Parathyroid adenoma (tissue), 2 donors: Measurements from ENCODE around the gene KRTAP10-4.
"Not testable (repeated sequence)": the region's sequence is repeated elsewhere in the genome, so short reads cannot be mapped to it uniquely, and the experiment has no call there.

Experiments used
- H2AFZ ChIP-seq: fragments of 300-600 bp; sonication (generic); one replicate; pipeline ENCODE4 v1.7.0; 2017; ENCODE audit warnings: antibody characterized with exemption, mild to moderate bottlenecking
- H3K27ac ChIP-seq: fragments of 300-600 bp; sonication (generic); one replicate; pipeline ENCODE4 v1.7.0; 2017
- H3K27me3 ChIP-seq: fragments of 300-600 bp; sonication (generic); one replicate; pipeline ENCODE4 v1.7.0; 2017; ENCODE audit warnings: low read length; ENCODE audit not compliant: control insufficient read depth, insufficient read depth
- H3K36me3 ChIP-seq: fragments of 300-600 bp; sonication (generic); one replicate; pipeline ENCODE4 v1.7.0; 2017; ENCODE audit warnings: low read length; ENCODE audit not compliant: control insufficient read depth, insufficient read depth
- H3K4me1 ChIP-seq: fragments of 300-600 bp; sonication (generic); one replicate; pipeline ENCODE4 v1.7.0; 2017; ENCODE audit warnings: control low read depth
- H3K4me2 ChIP-seq: fragments of 300-600 bp; sonication (generic); one replicate; pipeline ENCODE4 v1.7.0; 2017; ENCODE audit warnings: low read length
- H3K4me3 ChIP-seq: fragments of 300-600 bp; sonication (generic); one replicate; pipeline ENCODE4 v1.7.0; 2017; ENCODE audit warnings: low read depth, low read length
- H3K79me2 ChIP-seq: fragments of 300-600 bp; sonication (generic); one replicate; pipeline ENCODE4 v1.7.0; 2017; ENCODE audit warnings: control low read depth
- H3K9ac ChIP-seq: fragments of 300-600 bp; sonication (generic); one replicate; pipeline ENCODE4 v1.7.0; 2017; ENCODE audit warnings: mild to moderate bottlenecking
- H3K9me3 ChIP-seq: fragments of 300-600 bp; sonication (generic); one replicate; pipeline ENCODE4 v1.7.0; 2017; ENCODE audit warnings: low read length; ENCODE audit not compliant: control insufficient read depth
- CTCF ChIP-seq: fragments of 300-600 bp; sonication (generic); IDR thresholded peaks from one replicate; pipeline ENCODE4 v1.7.0; 2017; ENCODE audit warnings: antibody characterized with exemption, mild to moderate bottlenecking
- donor health status: primary hyperparathyroidism.

KRTAP10-4 gene

GRCh38 chr21:44557491-44558328, 15.8 kb upstream of the KRTAP10-4 start:
- no peak for TF ChIP-seq CTCF
- Histone ChIP-seq H3K27me3 (no peaks in the 10 kb centered on the region), H3K9me3 (no peaks in the 10 kb centered on the region), H2AFZ (no peak overlapping the region), H3K27ac (no peak overlapping the region), H3K4me2 (no peak overlapping the region), H3K36me3 (no peaks in the 10 kb centered on the region), H3K4me1 (no peaks in the 10 kb centered on the region), H3K9ac (no peak overlapping the region), H3K4me3 (no peak overlapping the region), H3K79me2 (no peaks in the 10 kb centered on the region)

- H3K9me3 ChIP-seq, H3K79me2 ChIP-seq, H3K27me3 ChIP-seq, H3K4me1 ChIP-seq, H3K4me3 ChIP-seq, H3K9ac ChIP-seq, H3K36me3 ChIP-seq, H3K4me2 ChIP-seq, H2AFZ ChIP-seq, H3K27ac ChIP-seq: not testable (repeated sequence)
Measured at GRCh38 chr21:44558329-44558675, 15.2 kb upstream of the KRTAP10-4 start.

GRCh38 chr21:44558695-44559094, 14.8 kb upstream of the KRTAP10-4 start, which contains the start of gene KRTAP10-3:
Gene KRTAP10-3 (minus strand): TSS chr21:44558795. CDS start chr21:44558715, 80 bp downstream.
- no peaks in the 10 kb centered on the region for H3K9me3 ChIP-seq
- H3K79me2 ChIP-seq = no peaks in the 10 kb centered on the region
- no peak within 1 kb of the TSS for H3K9ac ChIP-seq
- H2AFZ ChIP-seq = no peak within 1 kb of the TSS
- no peaks in the 10 kb centered on the region for H3K36me3 ChIP-seq
- H3K27me3 ChIP-seq = no peaks in the 10 kb centered on the region
- H3K27ac ChIP-seq = no peak within 1 kb of the TSS
- no peak for TF ChIP-seq CTCF
- H3K4me1 ChIP-seq = no peaks in the 10 kb centered on the region
- no peak within 1 kb of the TSS for H3K4me2 ChIP-seq
- no peak within 1 kb of the TSS for H3K4me3 ChIP-seq

- no peak overlapping the region for H3K9ac ChIP-seq
- no peak for TF ChIP-seq CTCF
- H3K4me2 ChIP-seq = no peak overlapping the region
- no peaks in the 10 kb centered on the region for H3K79me2 ChIP-seq
- no peaks in the 10 kb centered on the region for H3K36me3 ChIP-seq
- no peaks in the 10 kb centered on the region for H3K9me3 ChIP-seq
- H3K27me3 ChIP-seq = no peaks in the 10 kb centered on the region
- H3K4me3 ChIP-seq = no peak overlapping the region
- H2AFZ ChIP-seq = no peak overlapping the region
- no peaks in the 10 kb centered on the region for H3K4me1 ChIP-seq
- no peak overlapping the region for H3K27ac ChIP-seq
Measured at GRCh38 chr21:44564099-44564498, 9.4 kb upstream of the KRTAP10-4 start.

- Histone ChIP-seq H3K27ac (no peak overlapping the region), H3K27me3 (no peaks in the 10 kb centered on the region), H3K79me2 (no peaks in the 10 kb centered on the region), H3K9me3 (no peaks in the 10 kb centered on the region), H3K4me1 (no peaks in the 10 kb centered on the region), H3K4me3 (no peak overlapping the region), H3K9ac (no peak overlapping the region), H2AFZ (no peak overlapping the region), H3K36me3 (no peaks in the 10 kb centered on the region), H3K4me2 (no peak overlapping the region)
- TF ChIP-seq CTCF = no peak
Measured at GRCh38 chr21:44564886-44565598, 8.5 kb upstream of the KRTAP10-4 start.
